ENCODE measurements around the gene NBR1. TPM values are rescaled to one million over a fixed set of nuclear protein-coding genes. Genes with fewer than 3 reads are reported as not detected.

The NBR1 gene
- total RNA-seq, 4 donors from 2014 or later: 117 to 166 (median 134) TPM

DNA sequence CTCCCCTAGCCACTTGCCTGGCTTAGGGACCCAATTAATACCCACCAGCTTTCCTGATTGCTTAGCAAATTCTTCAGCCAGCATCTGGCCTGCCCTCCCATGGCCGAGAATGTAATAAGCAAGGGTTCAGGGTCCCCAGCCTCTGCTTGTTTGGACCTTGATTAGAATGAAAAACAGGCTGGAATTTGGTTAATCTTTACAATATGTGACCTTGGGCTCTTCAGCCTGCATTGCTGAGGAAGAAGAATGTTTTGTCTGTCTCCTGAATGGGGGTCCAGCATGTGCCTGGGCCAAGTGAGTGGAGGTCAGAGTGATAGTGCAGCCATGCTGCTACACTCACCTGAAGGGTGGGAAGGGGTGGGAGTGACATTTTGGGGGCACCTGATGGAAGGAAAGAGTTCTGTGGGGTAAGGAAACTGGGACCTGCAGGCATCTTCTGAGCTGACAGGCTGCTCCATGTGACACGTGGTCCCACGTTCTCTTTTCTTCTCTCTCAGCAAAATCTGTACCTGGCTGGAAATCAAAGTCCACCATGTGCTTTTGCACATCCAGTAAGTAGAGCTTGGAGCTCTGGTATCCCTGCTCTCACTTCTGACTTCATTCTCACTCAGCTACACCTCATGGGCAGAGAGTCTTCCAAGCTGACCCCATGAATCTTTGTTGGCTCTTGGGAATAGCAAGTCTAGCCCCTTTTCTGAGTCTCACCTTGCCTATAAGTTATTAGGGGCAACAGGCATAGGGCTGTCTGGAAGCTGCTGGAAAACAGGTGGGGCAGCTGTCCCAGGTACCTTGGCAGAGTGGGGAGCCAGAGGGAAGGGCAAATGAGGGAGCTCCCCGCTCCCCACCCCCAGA lies 46.0 kb downstream of the NBR1 start:
- no peak overlapping the region for H3K27ac ChIP-seq
- H3K27me3 ChIP-seq: no peaks in the 10 kb centered on the region
- peaks cover 13 to 22% of the 10 kb centered on the region in 2 donors for H3K4me1 ChIP-seq
- no peaks in the 10 kb centered on the region for H3K9me3 ChIP-seq
- 94 to 98% methylated on average over 4 of the region's 4 CpGs for WGBS, 2 donors
- no peak overlapping the region for H3K4me3 ChIP-seq (replicated peaks in 1 of 3)
- TF ChIP-seq CTCF (IDR thresholded peaks at IDR 0.05): no peak
- no peak for TF ChIP-seq POLR2A (IDR thresholded peaks at IDR 0.05)
- DNase-seq: no peak
- peaks cover 6 to 7% of the 10 kb centered on the region in 2 donors for H3K36me3 ChIP-seq
- intact Hi-C loops (cut with DNase I): no loop called here

- Histone ChIP-seq H3K4me1 (peaks cover 7 to 16% of the 10 kb centered on the region in 2 donors), H3K36me3 (peaks cover 6 to 7% of the 10 kb centered on the region in 2 donors), H3K9me3 (no peaks in the 10 kb centered on the region), H3K27me3 (no peaks in the 10 kb centered on the region), H3K4me3 (replicated peaks in 1 of 3) (no peak overlapping the region), H3K27ac (no peak overlapping the region)
- intact Hi-C loops (cut with DNase I): no loop called here
- TF ChIP-seq CTCF (IDR thresholded peaks at IDR 0.05): no peak
- no peak for TF ChIP-seq POLR2A (IDR thresholded peaks at IDR 0.05)
- 94% methylated on average over 2 of the region's 2 CpGs; no CpG with 5 or more reads in 1 of the 2 donors for WGBS, 2 donors
- no peak for DNase-seq
Observed at GRCh38 chr17:43217614-43218087, 46.6 kb downstream of the NBR1 start.

DNA sequence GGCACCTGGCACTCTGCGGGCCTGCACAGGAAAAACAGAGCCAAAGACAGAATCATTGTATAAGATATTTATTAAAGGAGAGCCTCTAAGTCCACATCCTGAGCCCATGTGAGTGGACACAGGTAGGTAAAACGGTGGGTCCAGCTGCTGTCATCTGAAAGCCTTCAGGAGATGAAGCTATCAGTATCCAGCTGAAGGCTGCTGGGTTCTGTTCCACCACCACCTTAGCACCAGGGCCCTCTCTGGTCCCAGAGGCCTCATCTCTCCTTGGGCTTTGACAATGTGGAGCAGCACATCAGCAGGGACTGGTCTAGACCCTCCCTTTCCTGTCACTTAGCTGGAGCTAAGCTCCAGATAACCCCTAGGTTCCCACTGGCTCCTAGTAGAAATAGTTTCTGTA lies 48.0 kb downstream of the NBR1 start:
- DNase-seq: no peak
- 90 to 100% methylated on average over 2 of the region's 2 CpGs for WGBS, 2 donors
- intact Hi-C loops (cut with DNase I): no loop called here
- peaks cover 6 to 7% of the 10 kb centered on the region in 2 donors for H3K36me3 ChIP-seq
- no peak for TF ChIP-seq POLR2A (IDR thresholded peaks at IDR 0.05)
- no peak for TF ChIP-seq CTCF (IDR thresholded peaks at IDR 0.05)
- peak overlapping the region; percentile 48 to 69 (median 63) for H3K27ac ChIP-seq
- no peaks in the 10 kb centered on the region for H3K9me3 ChIP-seq
- H3K4me1 ChIP-seq: peaks cover 6 to 15% of the 10 kb centered on the region in 2 donors
- no peaks in the 10 kb centered on the region for H3K27me3 ChIP-seq
- H3K4me3 ChIP-seq (replicated peaks in 1 of 3): no peak overlapping the region

DNA sequence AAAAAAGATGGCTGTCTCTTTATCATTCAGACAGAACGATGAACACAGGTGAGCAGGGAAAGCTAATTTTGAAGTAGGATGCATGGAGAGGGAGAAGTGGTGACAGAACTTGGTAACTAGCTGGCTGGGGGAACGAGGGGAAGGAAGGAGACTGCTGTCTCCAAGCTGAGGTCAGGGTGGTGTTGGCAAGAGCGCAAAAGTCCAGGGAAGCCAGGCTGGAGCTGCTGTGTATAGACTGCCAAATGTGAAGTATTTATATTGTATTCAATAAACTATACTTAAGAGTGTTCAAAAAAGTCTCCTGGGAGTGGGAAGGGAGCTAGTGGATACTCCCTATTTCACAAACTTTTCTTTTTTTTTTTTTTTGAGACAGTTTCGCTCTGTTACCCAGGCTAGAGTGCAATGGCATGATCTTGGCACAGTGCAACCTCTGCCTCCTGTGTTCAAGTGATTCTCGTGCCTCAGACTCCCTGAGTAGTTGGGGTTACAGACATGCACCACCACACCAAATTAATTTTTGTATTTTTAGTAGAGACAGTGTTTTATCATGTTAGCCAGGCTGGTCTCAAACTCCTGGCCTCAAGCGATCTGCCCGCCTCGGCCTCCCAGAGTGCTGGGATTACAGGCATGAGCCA lies 48.8 kb downstream of the NBR1 start:
- H3K4me1 ChIP-seq: peaks cover 6 to 15% of the 10 kb centered on the region in 2 donors
- TF ChIP-seq POLR2A (IDR thresholded peaks at IDR 0.05) (no peak), CTCF (IDR thresholded peaks at IDR 0.05) (no peak)
- H3K27me3 ChIP-seq: no peaks in the 10 kb centered on the region
- no peaks in the 10 kb centered on the region for H3K9me3 ChIP-seq
- intact Hi-C loops (cut with DNase I): no loop called here
- peak; percentile 80 to 87 for DNase-seq
- peaks cover 6 to 7% of the 10 kb centered on the region in 2 donors for H3K36me3 ChIP-seq
- peak overlapping the region; percentile 48 to 69 (median 63) for H3K27ac ChIP-seq
- 24 to 31% methylated on average over 8 of the region's 8 CpGs for WGBS, 2 donors
- H3K4me3 ChIP-seq (replicated peaks in 1 of 3): no peak overlapping the region

Measured in thyroid gland (tissue), 4 donors.